HG03575 (cell line): ENCODE results near the gene SP100.

Source experiments
- ATAC-seq: cut with Tn5 transposase; IDR thresholded peaks from one replicate; pipeline ENCODE4 v1.9.1; 2021; ENCODE audit not compliant: unreplicated experiment, insufficient number of reproducible peaks, low FRiP score; ENCODE audit errors: extremely low read depth

Gene SP100

GRCh38 chr2:230586328-230586982, 170.5 kb downstream of the SP100 start:
- no peak for ATAC-seq

GRCh38 chr2:230589025-230589424, 173.0 kb downstream of the SP100 start:
- ATAC-seq, result no peak

DNA sequence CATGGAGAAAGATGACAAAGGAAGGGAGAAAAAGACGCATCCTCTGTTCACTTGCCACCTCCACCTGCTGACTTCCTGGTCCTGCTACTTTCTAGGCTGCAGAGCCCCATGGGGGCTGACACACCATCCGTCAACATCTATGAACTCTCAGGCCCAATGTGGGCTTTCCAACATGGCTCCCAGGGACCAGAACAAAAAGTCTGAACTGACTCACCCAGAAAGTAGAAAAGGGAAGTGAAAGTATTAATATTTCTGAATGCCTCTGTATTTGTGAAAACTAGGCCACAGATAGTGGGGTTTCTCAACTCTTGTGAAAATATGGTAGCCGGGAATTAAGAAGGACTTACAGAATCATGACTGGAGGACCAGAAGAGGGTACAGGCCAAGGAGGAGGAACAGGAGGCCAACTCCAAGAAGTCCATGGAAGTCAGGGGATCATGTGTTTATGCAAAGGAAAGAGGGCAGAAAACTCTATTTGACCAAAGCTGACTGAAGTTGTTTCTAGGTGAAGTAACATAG, 173.6 kb downstream of the SP100 start:
- peak; percentile 76 for ATAC-seq

GRCh38 chr2:230590333-230590732, 174.3 kb downstream of the SP100 start:
- no peak for ATAC-seq

DNA sequence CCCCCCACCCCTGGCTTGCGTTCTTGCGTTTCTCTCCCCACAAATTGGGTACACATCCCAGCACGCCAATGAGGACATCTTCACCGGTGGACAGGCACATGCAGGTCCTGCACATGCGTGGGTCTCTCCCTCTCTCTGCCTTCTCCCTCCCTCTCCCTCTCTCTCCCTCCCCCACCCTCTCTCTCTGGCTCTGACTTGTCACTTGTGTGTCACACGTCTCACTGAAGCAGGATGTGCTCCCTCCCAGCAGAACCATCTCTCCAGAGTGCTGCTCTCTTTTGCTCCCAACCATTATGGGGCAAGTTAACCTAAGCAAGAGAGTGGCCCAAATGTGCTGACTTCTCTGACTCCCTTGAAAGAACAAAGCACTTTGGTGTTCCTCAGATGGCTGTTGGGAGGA, 175.8 kb downstream of the SP100 start:
- ATAC-seq, result no peak

DNA sequence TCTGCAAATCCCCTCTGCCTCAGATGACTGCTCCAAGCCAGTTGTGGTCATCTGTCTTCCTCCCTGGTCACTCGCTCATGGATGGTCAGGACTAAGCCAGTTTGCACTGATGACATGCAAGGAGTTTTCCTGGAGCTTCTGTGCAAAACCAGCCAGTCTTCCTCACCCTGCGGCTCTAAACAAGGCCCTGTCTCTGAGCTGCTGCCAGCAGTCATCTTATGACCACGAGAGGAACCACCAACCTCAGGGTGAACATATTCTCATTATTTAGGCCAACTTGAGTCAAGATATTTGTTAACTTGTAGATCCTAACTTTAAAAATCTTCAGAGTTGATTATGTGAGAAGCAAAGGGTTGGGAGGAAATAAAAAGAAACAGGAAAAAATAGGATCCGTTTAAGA, 176.8 kb downstream of the SP100 start:
- no peak for ATAC-seq
